Ecto neural progenitor cell (in vitro differentiated cells): ENCODE results near the gene TRPM2.

Experiments
- DNase-seq: peaks from one replicate; pipeline ENCODE4 v3.0.0-alpha.2; 2018; ENCODE audit warnings: low spot score

TRPM2 gene

GRCh38 chr21:44429894-44430293, 76.5 kb downstream of the TRPM2 start:
- no peak for DNase-seq

DNA sequence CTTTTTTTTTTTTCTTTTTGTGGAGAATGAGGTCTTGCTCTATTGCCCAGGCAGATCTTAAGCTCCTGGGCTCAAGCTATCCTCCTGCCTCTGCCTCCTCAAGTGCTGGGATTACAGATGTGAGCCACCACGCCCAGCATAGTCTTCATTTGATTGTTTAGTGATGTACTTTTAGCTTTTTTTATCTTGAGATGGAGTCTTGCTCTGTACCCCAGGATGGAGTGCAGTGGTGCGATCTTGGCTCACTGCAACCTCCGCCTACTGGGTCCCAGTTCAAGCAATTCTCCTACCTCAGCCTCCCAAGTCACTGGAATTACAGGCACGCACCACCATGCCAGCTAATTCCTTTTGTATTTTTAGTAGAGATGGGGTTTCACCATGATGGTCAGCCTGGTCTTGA, 77.9 kb downstream of the TRPM2 start:
- no peak for DNase-seq

DNA sequence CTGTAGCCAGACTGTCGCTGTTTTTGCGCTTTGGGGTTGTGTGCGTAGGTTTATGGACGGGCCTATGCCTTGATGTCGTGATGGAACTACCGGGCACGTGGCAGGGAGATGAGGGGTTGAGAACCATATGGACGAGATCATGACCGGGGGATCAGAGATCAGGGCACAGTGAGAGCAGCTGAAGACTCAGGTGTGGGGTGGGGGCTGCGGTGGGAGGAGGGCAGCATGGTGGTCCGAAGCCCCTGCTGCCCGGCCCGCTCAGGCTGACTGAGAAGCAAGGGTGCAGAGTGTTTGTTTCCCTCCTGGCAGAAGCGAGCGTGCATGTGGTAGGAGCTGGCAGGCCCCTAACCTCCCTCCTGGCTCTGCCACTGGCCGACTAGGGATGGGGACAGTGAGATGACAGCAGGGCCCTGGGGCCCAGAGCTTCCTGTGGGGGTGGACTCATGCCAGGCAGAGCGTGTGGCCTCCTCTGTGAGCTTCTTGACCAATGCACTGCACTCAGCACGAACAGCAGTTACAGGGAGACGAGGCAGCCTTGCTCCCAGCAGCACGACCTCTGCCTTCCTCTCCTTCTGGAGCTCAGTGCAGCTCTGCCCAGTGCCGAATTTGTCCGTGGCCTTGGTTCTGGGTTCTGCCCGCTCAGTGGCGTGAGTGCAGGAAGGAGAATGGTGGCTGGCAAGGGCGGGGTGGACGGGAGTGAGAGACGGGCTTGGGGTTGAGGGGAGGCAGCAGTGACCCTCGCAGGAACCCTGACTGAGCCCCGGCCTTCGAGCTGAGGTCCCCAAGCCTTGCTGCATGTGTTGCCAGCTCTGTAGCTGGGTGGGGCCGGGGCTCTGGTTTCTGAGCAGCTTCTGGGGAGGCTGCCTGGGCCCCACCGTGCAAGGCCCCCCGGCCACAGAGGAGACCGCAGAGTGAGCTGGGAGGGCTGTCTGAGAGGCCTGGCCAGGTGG, 79.7 kb downstream of the TRPM2 start:
- DNase-seq, result peak; percentile 38

DNA sequence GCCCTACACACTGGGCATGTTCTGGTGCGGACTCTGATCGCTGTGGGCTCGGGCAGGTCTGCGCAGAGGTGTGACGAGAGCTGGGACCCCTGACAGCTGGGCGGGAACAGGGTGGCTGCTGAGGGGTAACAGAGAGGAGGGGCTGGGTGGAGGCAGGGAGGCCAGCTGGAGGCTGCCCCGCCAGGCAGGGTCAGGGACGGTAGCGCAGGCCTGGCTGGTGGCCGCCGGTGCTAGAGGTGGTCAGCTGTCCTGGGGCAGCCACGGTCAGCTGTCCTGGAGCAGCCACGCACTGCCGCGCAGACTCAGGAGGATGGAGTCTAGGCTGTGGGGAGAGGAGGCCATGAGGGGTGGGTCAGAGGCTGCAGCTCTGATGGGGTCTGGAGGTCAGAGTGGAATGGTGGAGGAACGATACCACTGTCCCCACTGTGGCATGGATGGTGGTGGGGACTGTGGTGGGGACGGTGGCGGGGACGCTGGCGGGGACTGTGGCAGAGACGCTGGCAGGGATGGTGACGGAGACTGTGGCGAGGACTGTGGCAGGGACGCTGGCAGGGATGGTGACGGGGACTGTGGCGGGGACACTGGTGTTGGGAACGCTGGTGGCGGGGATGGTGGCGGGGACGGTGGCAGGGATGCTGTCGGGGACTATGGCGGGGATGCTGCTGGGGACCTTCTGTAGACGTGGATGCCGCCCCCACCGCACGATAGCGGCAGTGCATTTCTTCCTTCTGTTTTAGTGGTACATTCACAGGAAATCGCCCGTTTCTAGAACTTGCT, 80.6 kb downstream of the TRPM2 start:
- DNase-seq, result peak; percentile 31

- DNase-seq, result peak; percentile 36
Observed at GRCh38 chr21:44434568-44434925, 81.1 kb downstream of the TRPM2 start.

- DNase-seq, result peak; percentile 36
Observed at GRCh38 chr21:44434936-44435635, 81.7 kb downstream of the TRPM2 start.

DNA sequence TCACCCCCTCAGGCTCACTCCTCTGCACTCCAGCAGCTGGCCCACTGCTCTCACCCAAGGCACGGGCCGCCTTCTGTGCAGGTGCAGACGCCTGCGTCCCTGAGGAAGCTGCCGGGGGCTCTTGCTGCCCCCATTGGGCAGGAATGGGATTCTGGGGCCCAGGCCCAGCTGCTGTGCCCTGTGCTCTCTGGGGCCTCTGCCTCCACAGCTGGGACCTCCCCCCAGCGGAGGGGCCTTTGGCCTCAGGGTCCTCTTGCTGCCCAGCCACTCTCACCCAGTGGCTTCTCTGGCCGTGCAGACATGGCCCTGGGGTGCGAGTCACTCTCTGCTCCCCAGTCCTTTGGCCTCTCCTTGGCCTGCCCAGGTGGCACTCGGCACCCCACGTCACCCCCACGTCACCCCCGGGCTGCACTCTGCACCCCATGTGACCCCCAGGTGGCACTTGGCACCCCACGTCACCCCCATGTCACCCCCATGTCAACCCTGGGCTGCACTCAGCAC, 82.7 kb downstream of the TRPM2 start:
- peak; percentile 35 for DNase-seq

- DNase-seq, result no peak
Observed at GRCh38 chr21:44436958-44437357, 83.5 kb downstream of the TRPM2 start.

DNA sequence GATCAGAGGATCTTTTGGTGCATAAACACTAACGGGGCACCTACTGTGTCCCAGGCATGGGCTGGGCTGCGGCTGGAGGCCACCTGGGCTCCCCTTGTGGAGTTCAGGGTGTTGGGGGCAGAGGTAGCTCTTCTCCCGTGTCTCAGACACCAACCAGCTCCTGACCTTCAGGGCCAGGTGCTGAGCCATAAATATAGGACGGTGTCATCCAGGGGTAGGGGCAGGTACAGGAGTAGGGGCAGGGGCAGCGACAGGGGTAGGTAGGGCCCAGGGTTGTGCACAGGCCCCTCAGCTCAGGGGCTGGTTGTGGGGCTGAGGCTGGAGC, 83.9 kb downstream of the TRPM2 start:
- no peak for DNase-seq

- DNase-seq, result no peak
Observed at GRCh38 chr21:44437696-44438431, 84.4 kb downstream of the TRPM2 start.

GRCh38 chr21:44438531-44439210, 85.2 kb downstream of the TRPM2 start:
- DNase-seq, result no peak

DNA sequence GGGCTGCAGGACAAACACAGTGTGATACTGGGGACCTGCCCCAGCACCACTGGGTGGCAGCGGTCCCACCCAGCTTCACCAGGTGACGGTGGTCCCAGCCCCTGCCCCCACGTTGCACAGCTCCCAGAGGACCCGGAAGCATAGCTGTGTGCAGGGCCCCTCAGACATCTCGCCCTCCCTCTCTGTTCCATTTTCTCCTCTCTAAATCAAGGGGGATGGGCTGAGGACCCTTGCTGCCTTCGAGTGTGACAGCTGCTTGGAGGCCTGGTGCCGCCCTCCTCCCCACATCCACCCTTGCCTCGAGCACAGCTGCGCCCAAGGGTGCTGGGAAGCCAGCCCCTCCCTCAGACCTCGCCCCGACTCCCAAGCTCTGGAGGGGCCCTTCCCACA, 85.8 kb downstream of the TRPM2 start:
- DNase-seq, result no peak

DNA sequence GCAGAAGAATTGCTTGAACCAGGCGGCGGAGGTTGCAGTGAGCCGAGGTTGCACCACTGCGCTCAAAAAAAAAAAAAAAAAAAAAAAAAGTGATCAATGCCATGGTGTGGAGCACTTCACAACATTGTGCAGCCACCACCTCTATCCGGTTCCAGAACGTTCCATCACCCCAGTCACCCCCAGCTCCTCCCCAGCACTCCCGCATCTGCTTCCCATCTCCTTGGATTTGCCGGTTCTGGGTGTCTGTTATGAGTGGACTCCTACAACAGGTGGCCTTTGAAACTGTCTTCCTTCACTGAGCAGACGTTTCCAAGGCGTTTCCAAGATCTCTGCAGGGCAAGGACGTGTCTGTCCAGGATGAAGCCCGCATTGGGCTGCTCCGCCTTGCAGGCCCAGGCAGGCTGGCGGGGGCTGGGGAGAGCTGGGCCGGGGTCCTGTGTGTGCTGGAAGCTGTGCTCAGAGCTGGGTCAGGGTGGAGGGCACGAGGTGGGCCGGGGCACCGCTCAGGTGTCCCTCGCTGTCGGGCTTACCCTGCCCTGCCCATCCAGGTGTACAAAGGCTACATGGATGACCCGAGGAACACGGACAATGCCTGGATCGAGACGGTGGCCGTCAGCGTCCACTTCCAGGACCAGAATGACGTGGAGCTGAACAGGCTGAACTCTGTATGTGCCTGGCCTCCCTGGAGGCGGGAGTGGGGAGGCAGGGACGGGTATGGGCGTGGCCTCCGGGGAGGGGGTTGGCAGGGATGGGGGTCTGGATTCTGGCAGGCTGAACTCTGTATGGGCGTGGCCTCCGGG, 87.0 kb downstream of the TRPM2 start:
- no peak for DNase-seq

GRCh38 chr21:44441041-44441400, 87.6 kb downstream of the TRPM2 start:
- no peak for DNase-seq

GRCh38 chr21:44441581-44442265, 88.3 kb downstream of the TRPM2 start:
- DNase-seq, result no peak

GRCh38 chr21:44442266-44443125, 89.1 kb downstream of the TRPM2 start:
- DNase-seq, result no peak

GRCh38 chr21:44443291-44443890, 90.0 kb downstream of the TRPM2 start:
- no peak for DNase-seq

- DNase-seq, result no peak
Observed at GRCh38 chr21:44443891-44444285, 90.5 kb downstream of the TRPM2 start.
